ENCODE measurements around the gene UGT1A6.
"Not testable (repeated sequence)": the region's sequence is repeated elsewhere in the genome, so short reads cannot be mapped to it uniquely, and the experiment has no call there.

UGT1A6 gene

GRCh38 chr2:233699424-233700027 is 6.8 kb downstream of the UGT1A6 start:
- Histone ChIP-seq H3K36me3 (no peaks in the 10 kb centered on the region), H3K27ac (no peak overlapping the region), H3K4me2 (no peak overlapping the region), H3K4me1 (no peaks in the 10 kb centered on the region), H3K9me3 (peaks cover 4% of the 10 kb centered on the region; the same call in 1 of the 2 replicates), H3K9ac (no peak overlapping the region), H3K4me3 (no peak overlapping the region), H3K27me3 (no peaks in the 10 kb centered on the region), H4K20me1 (no peaks in the 10 kb centered on the region)
- TF ChIP-seq Cebpa-rat (IDR thresholded peaks at IDR 0.05), result no peak

- Histone ChIP-seq H3K4me3 (no peak overlapping the region), H3K4me1 (no peaks in the 10 kb centered on the region), H3K36me3 (no peaks in the 10 kb centered on the region), H3K4me2 (no peak overlapping the region), H3K27me3 (no peaks in the 10 kb centered on the region), H4K20me1 (no peaks in the 10 kb centered on the region), H3K27ac (no peak overlapping the region), H3K9me3 (peaks cover 4% of the 10 kb centered on the region; the same call in 1 of the 2 replicates), H3K9ac (no peak overlapping the region)
- no peak for TF ChIP-seq Cebpa-rat (IDR thresholded peaks at IDR 0.05)
Measured at GRCh38 chr2:233700028-233700635, 7.4 kb downstream of the UGT1A6 start.

- H3K9me3 ChIP-seq, H3K4me2 ChIP-seq, H3K27ac ChIP-seq, H3K4me3 ChIP-seq, H3K27me3 ChIP-seq, H3K36me3 ChIP-seq, H3K4me1 ChIP-seq, H3K9ac ChIP-seq, H4K20me1 ChIP-seq: not testable (repeated sequence)
Measured at GRCh38 chr2:233700842-233701241, 8.2 kb downstream of the UGT1A6 start.

- no peak overlapping the region for H3K9ac ChIP-seq
- no peak overlapping the region for H3K4me2 ChIP-seq
- H3K4me1 ChIP-seq, result no peaks in the 10 kb centered on the region
- TF ChIP-seq Cebpa-rat (IDR thresholded peaks at IDR 0.05), result no peak
- H3K27ac ChIP-seq, result no peak overlapping the region
- H3K9me3 ChIP-seq, result peaks cover 4% of the 10 kb centered on the region; the same call in 1 of the 2 replicates
- no peak overlapping the region for H3K4me3 ChIP-seq
- no peaks in the 10 kb centered on the region for H3K27me3 ChIP-seq
- no peaks in the 10 kb centered on the region for H3K36me3 ChIP-seq
- H4K20me1 ChIP-seq, result no peaks in the 10 kb centered on the region
Measured at GRCh38 chr2:233702238-233702637, 9.5 kb downstream of the UGT1A6 start.

GRCh38 chr2:233705911-233706506 is 13.3 kb downstream of the UGT1A6 start:
- no peak overlapping the region for H3K4me2 ChIP-seq
- no peak overlapping the region for H3K27ac ChIP-seq

GRCh38 chr2:233706720-233707119 is 14.0 kb downstream of the UGT1A6 start:
- Histone ChIP-seq H3K36me3 (no peaks in the 10 kb centered on the region), H3K4me3 (no peak overlapping the region), H3K4me1 (no peaks in the 10 kb centered on the region), H3K27me3 (no peaks in the 10 kb centered on the region), H3K9me3 (peaks cover 4% of the 10 kb centered on the region; the same call in 1 of the 2 replicates), H3K27ac (no peak overlapping the region), H4K20me1 (no peaks in the 10 kb centered on the region), H3K9ac (no peak overlapping the region), H3K4me2 (no peak overlapping the region)
- TF ChIP-seq Cebpa-rat (IDR thresholded peaks at IDR 0.05), result no peak

More at GRCh38 chr2:233705911-233706506, 13.3 kb downstream of the UGT1A6 start:
- no peaks in the 10 kb centered on the region for H4K20me1 ChIP-seq
- no peaks in the 10 kb centered on the region for H3K36me3 ChIP-seq
- H3K9me3 ChIP-seq, result peaks cover 4% of the 10 kb centered on the region; the same call in 1 of the 2 replicates
- TF ChIP-seq Cebpa-rat (IDR thresholded peaks at IDR 0.05), result no peak
- H3K27me3 ChIP-seq, result no peaks in the 10 kb centered on the region
- no peak overlapping the region for H3K9ac ChIP-seq
- no peaks in the 10 kb centered on the region for H3K4me1 ChIP-seq
- no peak overlapping the region for H3K4me3 ChIP-seq

- Histone ChIP-seq H4K20me1 (no peaks in the 10 kb centered on the region), H3K36me3 (no peaks in the 10 kb centered on the region), H3K4me1 (no peaks in the 10 kb centered on the region), H3K4me2 (no peak overlapping the region), H3K9ac (no peak overlapping the region), H3K27me3 (no peaks in the 10 kb centered on the region), H3K9me3 (peaks cover 4% of the 10 kb centered on the region; the same call in 1 of the 2 replicates), H3K27ac (no peak overlapping the region), H3K4me3 (no peak overlapping the region)
- no peak for TF ChIP-seq Cebpa-rat (IDR thresholded peaks at IDR 0.05)
Measured at GRCh38 chr2:233707940-233708644, 15.4 kb downstream of the UGT1A6 start.

- Histone ChIP-seq H3K9me3 (peaks cover 1% of the 10 kb centered on the region; the same call in 1 of the 2 replicates), H4K20me1 (no peaks in the 10 kb centered on the region), H3K4me3 (no peak overlapping the region), H3K4me1 (no peaks in the 10 kb centered on the region), H3K9ac (no peak overlapping the region), H3K36me3 (no peaks in the 10 kb centered on the region), H3K27me3 (no peaks in the 10 kb centered on the region), H3K27ac (no peak overlapping the region), H3K4me2 (no peak overlapping the region)
- TF ChIP-seq Cebpa-rat (IDR thresholded peaks at IDR 0.05), result no peak
Measured at GRCh38 chr2:233708942-233709341, 16.3 kb downstream of the UGT1A6 start.

- Histone ChIP-seq H3K9ac (no peak overlapping the region), H3K27me3 (no peaks in the 10 kb centered on the region), H3K4me1 (no peaks in the 10 kb centered on the region), H3K9me3 (no peaks in the 10 kb centered on the region), H3K4me2 (no peak overlapping the region), H3K36me3 (no peaks in the 10 kb centered on the region), H3K4me3 (no peak overlapping the region), H4K20me1 (no peaks in the 10 kb centered on the region), H3K27ac (no peak overlapping the region)
- no peak for TF ChIP-seq Cebpa-rat (IDR thresholded peaks at IDR 0.05)
Measured at GRCh38 chr2:233711312-233712008, 18.8 kb downstream of the UGT1A6 start.
